SU-DHL-6 (cell line): Measurements from ENCODE around the gene GP9.

Experiments used
- CTCF ChIP-seq: fragments of 200-600 bp; sonication (generic); IDR thresholded peaks from one replicate; pipeline ENCODE4 v1.5.1; 2017; ENCODE audit warnings: antibody characterized with exemption, mild to moderate bottlenecking, low read length, moderate library complexity; ENCODE audit not compliant: insufficient read depth, poor library complexity, severe bottlenecking
- EZH2phosphoT487 ChIP-seq: fragments of 200-600 bp; sonication (generic), shearing (Covaris generic); conservative IDR thresholded peaks from 2 replicates; pipeline ENCODE4 v1.6.1; 2018; ENCODE audit warnings: mild to moderate bottlenecking, antibody characterized with exemption, low read length, moderate library complexity, mixed read lengths

- TF ChIP-seq CTCF, result no peak
- TF ChIP-seq EZH2phosphoT487, result no peak
Measured at GRCh38 chr3:129052675-129053074, 7.9 kb upstream of the GP9 start.
